Measurements from ENCODE around the gene STEAP2.

Gene STEAP2

DNA sequence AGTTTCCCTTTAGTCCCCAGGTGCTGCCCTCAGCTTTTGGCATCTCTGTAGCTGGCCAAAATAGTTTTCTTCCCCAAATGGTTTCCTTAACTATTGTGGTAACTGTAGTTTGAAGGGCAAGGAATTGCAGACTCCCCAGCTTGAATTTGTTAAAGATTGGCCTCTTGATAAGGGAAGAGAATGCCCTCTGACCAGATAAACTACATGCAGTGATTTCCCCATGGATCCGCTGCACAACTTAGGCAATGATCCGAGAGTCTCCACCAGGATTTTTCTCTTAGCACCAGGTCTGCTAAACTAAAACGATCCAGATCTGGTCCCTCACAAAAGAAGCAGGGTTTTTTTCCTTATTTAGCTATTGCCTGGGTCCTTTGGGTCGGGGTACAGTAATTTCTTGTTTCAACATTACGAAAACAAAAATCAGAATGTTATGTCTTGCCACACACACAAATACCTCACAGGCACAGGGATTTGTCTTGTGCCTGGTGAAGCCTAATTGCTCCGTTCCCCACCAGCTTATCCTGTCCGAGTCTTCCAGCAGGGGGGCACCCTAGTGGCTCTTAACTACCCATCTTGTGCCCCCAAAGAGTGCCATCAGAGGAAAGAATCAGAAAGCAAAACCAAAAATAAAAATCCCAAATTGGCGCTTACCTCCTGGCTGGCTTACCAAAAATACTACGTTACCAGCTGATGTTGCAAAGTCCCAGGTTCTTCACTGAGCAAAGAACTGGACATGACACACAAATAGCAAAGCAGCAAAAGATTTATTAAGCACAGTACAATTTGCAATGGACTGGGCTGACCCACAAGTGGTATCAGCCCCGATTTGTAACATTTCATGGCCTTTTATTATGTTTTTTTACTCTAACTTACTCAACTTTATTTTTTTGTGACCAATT, 16.4 kb upstream of the STEAP2 start:
- no peak for DNase-seq

DNA sequence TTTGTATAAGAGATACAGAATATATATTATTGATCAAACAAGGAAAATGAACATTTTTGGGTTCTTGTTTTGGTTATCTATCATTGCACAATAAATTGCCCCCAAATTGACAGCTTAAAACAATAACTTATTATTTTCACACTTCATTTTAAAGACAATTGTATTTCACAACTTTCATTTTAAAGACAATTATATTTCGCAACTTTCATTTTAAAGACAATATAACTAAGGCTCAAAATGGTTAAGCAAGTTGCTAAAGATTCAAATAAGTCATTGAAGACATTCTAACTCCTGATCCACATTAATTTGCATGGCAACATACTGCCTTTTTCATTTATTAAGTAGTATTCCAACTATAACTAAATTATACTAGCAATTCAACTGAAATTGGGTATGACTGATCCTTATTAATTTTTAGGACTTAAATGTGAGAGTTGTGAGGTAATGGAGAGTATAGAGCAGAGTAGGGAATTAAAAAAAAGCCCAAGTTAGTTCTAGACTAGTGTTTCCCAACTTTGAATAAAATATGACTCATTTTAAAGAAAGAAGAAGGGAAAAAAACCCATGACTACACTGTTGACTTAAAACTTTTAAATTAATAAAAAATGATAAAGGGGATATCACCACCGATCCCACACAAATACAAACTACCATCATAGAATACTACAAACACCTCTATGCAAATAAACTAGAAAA, 9.9 kb upstream of the STEAP2 start:
- DNase-seq = no peak

DNA sequence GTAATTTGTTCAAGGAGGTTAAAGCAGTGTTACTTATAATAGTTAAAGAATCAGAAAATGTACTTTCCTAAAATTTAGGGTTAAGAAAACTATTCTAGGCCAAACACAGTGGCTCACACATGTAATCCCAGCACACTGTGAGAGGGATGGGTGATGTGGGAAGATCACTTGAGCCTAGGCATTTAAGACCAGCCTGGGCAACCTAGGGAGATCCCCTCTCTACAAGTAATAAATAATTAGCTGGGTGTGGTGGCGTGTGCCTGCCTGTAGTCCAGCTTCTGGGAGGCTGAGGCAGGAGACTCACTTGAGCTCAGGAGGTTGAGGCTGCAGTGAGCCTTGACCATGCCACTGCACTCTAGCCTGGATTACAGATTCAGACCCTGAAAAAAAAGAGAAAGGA, 3.6 kb upstream of the STEAP2 start:
- no peak for DNase-seq

DNA sequence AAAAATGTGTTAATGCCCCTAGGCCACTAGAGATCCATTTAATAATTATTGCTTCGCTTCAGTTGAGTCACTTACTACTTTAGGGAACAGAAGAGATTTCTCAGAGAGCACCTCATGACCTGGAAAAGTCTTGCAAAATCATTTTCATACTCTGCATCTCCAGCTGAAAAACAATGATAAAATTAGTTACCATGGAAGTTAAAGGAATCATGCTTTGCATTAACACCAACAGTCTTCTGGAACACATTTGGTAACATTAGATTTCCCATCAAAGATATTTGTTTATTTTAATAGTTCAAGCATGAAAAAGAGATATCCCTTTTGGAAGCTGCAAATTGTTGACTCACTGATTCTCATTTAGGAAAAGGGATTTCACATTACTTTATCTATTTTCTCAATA, 1.8 kb upstream of the STEAP2 start:
- DNase-seq = no peak

DNA sequence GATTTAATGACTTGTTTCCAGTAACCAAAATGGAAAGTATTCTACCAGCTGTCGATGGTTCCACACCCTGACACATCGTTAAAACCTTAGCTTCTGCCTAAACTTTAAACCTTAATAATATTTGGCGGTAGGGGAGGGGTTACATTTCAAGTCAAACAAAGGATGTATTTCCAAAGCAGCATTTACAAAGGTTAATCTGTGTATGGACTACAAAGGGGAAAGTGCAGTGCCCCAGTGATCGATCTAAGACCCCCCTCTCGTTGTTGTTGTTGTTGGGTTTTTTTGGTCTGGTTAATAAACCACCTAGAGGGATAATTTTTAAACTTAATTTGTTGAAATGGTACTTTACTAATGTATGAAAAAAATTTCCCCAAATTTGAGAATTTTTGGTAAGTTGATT, 1.1 kb upstream of the STEAP2 start:
- DNase-seq = no peak

DNA sequence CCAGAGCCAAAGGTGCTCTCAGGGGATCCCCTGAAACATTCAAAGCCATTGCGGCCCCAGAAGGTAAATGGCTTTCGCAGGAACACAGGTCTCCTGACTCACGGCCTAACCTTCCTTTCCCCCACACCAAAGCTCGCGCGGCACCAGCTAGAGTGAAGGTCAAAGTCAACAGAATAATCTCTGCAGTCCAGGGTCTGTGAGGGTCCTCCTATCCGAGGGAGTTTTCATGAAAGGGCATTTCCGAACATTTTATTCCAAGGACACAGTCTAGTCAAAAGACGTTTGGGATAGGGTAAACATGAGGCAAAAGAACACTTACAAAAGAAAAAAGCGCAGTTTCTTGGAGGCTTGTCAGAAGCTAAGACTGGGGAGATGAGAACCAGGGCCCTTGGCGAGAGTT, 559 bp upstream of the STEAP2 start:
- no peak for DNase-seq

DNA sequence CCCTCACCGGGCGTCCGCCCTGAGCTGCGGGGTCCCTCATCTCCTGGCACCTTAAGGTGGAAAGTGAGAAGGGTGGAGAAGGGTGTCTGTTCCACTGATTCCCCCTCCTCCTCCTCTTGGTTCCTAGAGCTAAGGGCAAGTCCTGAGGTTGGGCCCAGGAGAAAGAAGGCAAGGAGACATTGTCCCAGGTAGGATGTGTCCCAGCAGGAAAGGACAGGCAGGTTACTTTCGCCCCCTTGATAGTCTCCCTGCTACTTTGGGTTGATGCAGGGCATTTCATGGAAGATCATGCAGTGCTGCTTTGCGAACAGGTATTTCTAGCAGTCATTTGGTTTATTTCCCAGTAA, 582 bp downstream of the STEAP2 start:
- no peak for DNase-seq

DNA sequence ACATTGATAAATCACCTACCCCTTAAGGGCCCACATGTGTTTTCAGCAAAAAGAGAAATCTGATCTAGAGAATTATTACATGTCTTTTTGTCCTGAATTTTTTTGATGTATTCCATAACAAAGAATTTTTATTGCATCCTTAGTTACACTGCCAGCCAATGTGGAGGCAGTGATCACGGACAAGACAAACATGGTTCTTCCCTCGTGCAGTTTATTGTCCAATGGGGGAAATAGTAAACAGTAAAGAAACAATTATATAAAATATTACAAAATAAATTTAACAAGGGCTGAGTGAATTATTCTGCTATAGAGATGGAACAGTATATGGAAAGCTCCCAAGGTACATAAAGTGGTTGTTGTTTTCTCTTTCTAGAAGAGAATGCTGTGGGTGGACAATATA, 2.0 kb downstream of the STEAP2 start:
- no peak for DNase-seq

DNA sequence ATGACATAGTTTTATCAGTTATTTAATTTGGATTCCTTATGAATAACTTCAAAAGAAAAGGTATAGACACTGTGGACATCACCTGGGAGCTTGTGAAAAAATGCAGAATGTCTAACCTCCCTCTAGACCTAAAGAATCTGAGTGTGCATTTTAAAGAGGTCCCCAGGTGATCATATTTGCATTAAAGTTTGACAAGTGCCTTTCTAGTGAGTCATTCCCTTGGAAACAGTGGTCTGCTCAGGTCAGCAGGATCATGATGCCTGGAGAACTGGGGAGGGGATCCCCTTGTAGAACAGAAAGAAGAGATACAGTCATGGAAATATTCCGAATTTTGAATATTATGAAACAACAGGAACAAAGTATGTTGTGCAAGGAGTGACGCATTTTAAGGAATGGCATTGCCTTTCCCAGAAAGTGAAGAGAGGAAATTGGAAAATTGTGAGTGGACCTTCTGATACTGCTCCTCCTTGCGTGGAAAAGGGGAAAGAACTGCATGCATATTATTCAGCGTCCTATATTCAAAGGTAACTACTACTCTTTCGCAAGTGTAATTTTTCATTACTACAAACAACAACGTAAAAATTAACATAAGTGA, 4.6 kb downstream of the STEAP2 start:
- DNase-seq = no peak

DNA sequence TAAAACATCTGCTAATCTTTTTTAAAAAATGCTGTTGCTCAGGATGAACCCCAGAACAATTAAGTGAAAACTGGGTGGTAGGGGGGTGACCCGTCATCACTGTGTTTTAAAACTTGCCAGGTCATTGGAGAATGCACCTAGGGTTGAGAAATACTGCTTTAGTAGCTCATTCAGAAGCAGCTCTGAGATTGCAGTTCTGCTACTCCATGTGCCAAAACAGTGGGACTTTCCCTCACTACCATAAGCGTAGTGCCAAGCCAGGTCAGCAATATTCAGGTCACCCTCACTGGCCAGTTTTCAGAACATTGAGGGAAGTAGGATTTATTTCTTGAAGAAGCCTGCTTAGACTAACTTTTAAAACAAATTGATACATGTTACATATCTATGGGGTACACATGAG, 5.2 kb downstream of the STEAP2 start:
- no peak for DNase-seq

DNA sequence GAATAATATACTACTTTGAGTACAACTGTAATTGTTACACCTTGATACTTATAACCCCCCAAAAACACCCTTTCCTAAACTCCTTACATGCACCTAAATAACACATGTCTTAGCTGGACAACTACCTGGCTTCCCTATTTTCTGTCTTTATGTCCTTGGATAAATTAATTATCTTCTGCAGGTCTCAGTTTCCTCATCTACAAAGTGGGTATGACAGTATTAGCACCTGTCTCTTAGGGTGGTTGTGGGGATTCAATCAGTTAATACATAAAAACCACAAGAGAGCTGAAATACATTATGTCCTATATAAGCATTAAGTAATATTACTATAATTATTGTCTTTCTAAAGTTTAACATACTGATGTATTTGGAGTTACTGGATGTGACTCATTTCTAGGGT, 10.8 kb downstream of the STEAP2 start:
- DNase-seq = no peak

DNA sequence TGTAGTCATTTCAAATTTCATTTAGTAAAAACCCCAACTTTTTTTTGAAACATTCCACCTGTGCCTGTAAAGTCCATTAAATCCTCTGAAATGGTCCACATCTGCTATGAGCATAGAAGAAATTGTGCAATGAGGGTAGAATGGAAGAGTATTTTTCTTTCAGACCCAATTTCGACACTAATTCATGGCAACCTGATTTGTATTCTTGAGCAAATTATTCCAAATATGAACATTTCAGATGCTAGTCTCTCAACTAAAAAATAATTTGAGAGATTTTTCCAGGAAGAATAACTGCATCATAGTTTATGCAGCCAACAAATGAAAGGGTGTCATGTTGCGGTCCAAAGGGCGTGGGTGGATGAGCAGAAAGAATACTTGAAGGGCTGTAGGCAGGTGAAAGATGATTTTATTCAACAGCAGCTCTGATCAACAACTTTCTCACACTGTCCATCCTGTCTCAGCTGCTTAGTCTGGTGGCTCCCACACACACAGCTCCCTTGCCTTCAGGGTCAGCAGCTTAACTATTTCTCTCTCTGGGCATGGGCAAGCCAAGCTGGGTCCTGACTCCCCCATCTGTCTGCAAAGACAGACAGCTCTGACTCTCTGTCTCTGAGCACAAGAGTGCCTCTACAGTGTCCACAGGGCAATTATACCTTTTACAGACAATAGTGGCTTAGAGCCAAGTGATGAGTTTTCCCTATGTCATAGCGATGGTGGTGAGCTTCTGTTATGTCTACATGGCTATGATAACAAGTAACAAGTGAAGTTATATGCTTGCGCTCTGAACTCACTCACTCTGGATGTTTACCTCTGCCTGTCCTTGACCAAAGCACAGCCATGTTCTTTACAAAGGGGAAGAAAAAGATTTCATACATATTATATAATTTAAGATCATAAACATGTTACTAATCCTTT, 11.5 kb downstream of the STEAP2 start:
- no peak for DNase-seq

DNA sequence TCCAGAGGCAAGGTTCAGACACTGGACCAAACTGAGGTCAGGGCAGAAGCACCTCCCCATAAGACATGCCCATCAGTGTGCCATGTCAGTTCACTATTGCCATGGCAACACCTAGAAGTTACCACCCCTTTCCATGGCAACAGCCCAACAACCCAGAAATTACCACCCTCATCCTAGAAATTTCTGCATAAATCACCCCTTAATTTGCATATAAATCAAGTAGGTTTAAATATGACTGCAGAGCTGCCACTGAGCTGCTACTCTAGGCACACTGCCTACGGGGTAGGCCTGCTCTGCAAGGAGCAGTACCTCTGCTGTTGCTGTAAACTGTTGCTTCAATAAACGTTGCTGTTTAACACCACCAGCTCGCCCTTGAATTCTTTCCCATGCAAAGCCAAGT, 12.7 kb downstream of the STEAP2 start:
- no peak for DNase-seq

DNA sequence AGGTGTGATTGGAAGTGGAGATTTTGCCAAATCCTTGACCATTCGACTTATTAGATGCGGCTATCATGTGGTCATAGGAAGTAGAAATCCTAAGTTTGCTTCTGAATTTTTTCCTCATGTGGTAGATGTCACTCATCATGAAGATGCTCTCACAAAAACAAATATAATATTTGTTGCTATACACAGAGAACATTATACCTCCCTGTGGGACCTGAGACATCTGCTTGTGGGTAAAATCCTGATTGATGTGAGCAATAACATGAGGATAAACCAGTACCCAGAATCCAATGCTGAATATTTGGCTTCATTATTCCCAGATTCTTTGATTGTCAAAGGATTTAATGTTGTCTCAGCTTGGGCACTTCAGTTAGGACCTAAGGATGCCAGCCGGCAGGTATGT, 13.6 kb downstream of the STEAP2 start:
- no peak for DNase-seq

DNA sequence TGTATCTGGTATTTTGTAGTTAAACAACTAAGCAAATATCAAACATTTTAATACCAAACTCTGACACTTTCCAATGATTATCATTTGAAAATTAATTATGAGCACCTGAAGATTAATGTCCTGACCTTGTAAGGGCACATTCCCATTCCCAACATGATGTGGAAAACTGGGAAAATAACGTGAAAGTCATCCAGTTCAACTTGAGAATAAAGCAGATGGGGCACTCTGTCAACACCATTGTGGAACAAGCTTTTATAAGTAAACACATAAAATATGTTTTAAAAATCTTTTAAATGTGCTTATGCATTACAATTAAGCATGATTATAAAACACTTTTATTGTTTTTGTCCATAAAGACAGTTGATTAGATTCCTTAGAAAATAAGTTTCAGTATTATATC, 14.1 kb downstream of the STEAP2 start:
- no peak for DNase-seq

DNA sequence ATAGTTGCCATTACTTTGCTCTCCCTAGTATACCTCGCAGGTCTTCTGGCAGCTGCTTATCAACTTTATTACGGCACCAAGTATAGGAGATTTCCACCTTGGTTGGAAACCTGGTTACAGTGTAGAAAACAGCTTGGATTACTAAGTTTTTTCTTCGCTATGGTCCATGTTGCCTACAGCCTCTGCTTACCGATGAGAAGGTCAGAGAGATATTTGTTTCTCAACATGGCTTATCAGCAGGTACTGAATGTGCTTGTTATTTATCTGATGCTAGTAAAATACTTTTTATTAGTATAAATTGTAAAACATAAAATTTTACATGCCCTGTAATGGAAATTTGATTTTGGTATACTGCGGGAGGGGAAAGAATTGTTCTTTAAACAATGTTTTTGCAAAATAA, 15.7 kb downstream of the STEAP2 start:
- DNase-seq = no peak

DNA sequence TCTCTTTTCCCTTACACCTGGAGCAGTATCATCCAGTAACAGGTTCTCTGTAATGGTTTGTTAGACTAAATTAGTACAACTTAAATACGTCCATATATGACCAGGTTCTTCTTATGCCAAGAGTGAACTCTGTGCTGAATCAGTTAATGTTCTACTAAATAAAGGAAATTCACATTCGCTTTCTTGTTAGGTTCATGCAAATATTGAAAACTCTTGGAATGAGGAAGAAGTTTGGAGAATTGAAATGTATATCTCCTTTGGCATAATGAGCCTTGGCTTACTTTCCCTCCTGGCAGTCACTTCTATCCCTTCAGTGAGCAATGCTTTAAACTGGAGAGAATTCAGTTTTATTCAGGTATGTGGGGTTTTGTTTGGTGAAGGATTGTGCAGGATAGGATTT, 18.1 kb downstream of the STEAP2 start:
- DNase-seq = no peak

DNA sequence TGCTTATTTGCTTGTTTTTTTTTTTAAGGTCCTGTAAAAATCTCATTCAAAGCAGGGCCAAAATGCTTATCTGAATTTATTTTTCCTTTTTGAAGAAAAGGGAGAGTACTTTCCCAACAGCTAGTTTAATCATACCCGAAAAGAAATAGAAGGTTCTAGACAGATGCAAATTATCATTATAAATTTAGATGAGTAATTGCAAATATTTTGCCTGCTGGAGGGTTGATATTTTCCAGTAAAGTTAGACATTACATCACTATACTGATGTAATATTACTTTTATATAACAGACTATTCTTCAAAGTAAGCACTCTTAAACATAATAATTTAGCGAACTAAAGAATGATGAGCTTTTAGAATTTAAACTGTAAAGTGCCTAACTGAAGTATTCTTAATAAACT, 19.3 kb downstream of the STEAP2 start:
- DNase-seq = no peak

DNA sequence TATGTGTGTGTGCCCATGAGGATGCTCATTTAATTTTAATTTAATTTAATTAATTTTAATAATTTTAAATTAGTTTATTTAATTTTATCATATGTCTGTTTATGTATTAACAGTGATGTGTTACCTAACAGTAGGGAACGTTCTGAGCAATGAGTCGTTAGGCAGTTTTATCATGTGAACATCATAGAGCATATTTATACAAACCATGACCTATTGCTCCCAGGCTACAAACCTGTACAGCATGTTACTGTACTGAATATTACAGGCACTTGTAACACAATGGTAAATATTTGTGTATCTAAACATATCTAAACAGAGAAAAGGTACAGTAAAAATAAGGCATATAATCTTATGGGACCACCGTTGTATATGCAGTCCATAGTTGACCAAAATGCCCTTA, 19.8 kb downstream of the STEAP2 start:
- DNase-seq = no peak

DNA sequence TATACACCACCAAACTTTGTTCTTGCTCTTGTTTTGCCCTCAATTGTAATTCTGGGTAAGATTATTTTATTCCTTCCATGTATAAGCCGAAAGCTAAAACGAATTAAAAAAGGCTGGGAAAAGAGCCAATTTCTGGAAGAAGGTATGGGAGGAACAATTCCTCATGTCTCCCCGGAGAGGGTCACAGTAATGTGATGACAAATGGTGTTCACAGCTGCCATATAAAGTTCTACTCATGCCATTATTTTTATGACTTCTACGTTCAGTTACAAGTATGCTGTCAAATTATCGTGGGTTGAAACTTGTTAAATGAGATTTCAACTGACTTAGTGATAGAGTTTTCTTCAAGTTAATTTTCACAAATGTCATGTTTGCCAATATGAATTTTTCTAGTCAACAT, 20.9 kb downstream of the STEAP2 start:
- DNase-seq = no peak

DNA sequence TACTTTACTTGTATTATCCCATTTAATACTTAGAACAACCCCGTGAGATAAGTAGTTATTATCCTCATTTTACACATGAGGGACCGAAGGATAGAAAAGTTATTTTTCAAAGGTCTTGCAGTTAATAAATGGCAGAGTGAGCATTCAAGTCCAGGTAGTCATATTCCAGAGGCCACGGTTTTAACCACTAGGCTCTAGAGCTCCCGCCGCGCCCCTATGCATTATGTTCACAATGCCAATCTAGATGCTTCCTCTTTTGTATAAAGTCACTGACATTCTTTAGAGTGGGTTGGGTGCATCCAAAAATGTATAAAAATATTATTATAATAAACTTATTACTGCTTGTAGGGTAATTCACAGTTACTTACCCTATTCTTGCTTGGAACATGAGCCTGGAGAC, 22.0 kb downstream of the STEAP2 start:
- no peak for DNase-seq

DNA sequence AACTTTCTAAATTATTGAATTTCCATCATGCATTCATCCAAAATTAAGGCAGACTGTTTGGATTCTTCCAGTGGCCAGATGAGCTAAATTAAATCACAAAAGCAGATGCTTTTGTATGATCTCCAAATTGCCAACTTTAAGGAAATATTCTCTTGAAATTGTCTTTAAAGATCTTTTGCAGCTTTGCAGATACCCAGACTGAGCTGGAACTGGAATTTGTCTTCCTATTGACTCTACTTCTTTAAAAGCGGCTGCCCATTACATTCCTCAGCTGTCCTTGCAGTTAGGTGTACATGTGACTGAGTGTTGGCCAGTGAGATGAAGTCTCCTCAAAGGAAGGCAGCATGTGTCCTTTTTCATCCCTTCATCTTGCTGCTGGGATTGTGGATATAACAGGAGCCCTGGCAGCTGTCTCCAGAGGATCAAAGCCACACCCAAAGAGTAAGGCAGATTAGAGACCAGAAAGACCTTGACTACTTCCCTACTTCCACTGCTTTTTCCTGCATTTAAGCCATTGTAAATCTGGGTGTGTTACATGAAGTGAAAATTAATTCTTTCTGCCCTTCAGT, 25.3 kb downstream of the STEAP2 start:
- no peak for DNase-seq

DNA sequence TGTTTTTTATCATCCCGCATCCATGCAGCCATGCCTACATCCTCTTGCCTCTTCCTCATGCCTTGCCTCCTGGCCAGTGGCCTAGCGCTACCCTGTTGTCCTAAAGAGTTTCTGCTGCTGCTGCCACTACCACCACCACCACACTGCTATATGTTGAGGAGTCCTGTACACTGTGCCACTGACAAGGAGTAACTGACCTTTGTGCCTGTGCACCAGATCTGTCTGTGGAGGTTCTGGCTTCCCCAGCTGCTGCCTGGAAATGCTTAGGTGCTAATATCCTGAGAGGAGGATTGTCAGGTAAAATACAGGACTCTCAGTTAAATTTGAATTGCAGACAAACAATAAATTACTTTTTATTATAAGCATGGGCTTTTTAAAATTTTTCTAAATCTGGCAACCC, 26.5 kb downstream of the STEAP2 start:
- no peak for DNase-seq
